ENCODE results near the gene RNF144A.

- TF ChIP-seq CTCF (IDR thresholded peaks at IDR 0.05; ENCODE audit: poor library complexity): no peak
- TF ChIP-seq EZH2 (IDR thresholded peaks at IDR 0.05; ENCODE audit: borderline replicate concordance): no peak
- TF ChIP-seq EZH2phosphoT487 (IDR thresholded peaks at IDR 0.05; ENCODE audit: low read depth, severe bottlenecking, unreplicated experiment): no peak
Measured at GRCh38 chr2:6934758-6935651, 17.8 kb downstream of the RNF144A start.
